ENCODE data around the gene BTBD7. TPM values are rescaled to one million over a fixed set of nuclear protein-coding genes. Genes with fewer than 3 reads are reported as not detected.

BTBD7 gene
- total and polyA plus RNA-seq, 4 donors: 7.8 to 47.7 (median 19.4) TPM

- TF ChIP-seq, protein P1, sequence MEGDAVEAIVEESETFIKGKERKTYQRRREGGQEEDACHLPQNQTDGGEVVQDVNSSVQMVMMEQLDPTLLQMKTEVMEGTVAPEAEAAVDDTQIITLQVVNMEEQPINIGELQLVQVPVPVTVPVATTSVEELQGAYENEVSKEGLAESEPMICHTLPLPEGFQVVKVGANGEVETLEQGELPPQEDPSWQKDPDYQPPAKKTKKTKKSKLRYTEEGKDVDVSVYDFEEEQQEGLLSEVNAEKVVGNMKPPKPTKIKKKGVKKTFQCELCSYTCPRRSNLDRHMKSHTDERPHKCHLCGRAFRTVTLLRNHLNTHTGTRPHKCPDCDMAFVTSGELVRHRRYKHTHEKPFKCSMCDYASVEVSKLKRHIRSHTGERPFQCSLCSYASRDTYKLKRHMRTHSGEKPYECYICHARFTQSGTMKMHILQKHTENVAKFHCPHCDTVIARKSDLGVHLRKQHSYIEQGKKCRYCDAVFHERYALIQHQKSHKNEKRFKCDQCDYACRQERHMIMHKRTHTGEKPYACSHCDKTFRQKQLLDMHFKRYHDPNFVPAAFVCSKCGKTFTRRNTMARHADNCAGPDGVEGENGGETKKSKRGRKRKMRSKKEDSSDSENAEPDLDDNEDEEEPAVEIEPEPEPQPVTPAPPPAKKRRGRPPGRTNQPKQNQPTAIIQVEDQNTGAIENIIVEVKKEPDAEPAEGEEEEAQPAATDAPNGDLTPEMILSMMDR (IDR thresholded peaks at IDR 0.05; ENCODE audit: control extremely low read depth, extremely low read depth): no peak
- no peak overlapping the region for H3K27ac ChIP-seq (ENCODE audit: low read depth in 1 of 2, low read length in 1 of 2)
- no peak overlapping the region for H3K4me3 ChIP-seq
- H3K9me3 ChIP-seq (ENCODE audit: control insufficient read depth in 4 of 4, insufficient read depth in 3 of 4, low read length in 3 of 4): no peaks in the 10 kb centered on the region
- DNase-seq: no peak
- no peaks in the 10 kb centered on the region for H3K27me3 ChIP-seq (ENCODE audit: control insufficient read depth in 3 of 3, insufficient read depth in 3 of 3, low read length in 2 of 3)
- 86 to 89% methylated on average over 2 of the region's 2 CpGs for WGBS, 2 donors
- H3K9ac ChIP-seq (ENCODE audit: insufficient read depth in 1 of 2, low read length in 2 of 2): no peak overlapping the region
- H3K4me1 ChIP-seq (ENCODE audit: control insufficient read depth in 5 of 5, insufficient read depth in 5 of 5, low read length in 5 of 5): peaks cover 0 to 27% (median 0%) of the 10 kb centered on the region in 5 donors
- peaks cover 0 to 7% (median 1%) of the 10 kb centered on the region in 4 donors for H3K36me3 ChIP-seq (ENCODE audit: control insufficient read depth in 4 of 4, insufficient read depth in 4 of 4, low read length in 4 of 4)
- ATAC-seq (ENCODE audit: insufficient read depth, low FRiP score): no peak
Observed at GRCh38 chr14:93319494-93319893, 13.3 kb downstream of the BTBD7 start.

GRCh38 chr14:93318927-93319326, 13.9 kb downstream of the BTBD7 start:
- H3K9ac ChIP-seq (ENCODE audit: insufficient read depth in 1 of 2, low read length in 2 of 2): no peak overlapping the region
- no peak overlapping the region for H3K4me3 ChIP-seq
- ATAC-seq (ENCODE audit: insufficient read depth, low FRiP score): no peak
- TF ChIP-seq, protein P1 (IDR thresholded peaks at IDR 0.05; ENCODE audit: control extremely low read depth, extremely low read depth): no peak
- H3K27ac ChIP-seq (ENCODE audit: low read depth in 1 of 2, low read length in 1 of 2): no peak overlapping the region
- no peak for DNase-seq
- no peaks in the 10 kb centered on the region for H3K27me3 ChIP-seq (ENCODE audit: control insufficient read depth in 3 of 3, insufficient read depth in 3 of 3, low read length in 2 of 3)
- H3K4me1 ChIP-seq (ENCODE audit: control insufficient read depth in 5 of 5, insufficient read depth in 5 of 5, low read length in 5 of 5): peaks cover 0 to 22% (median 0%) of the 10 kb centered on the region in 5 donors
- WGBS, 2 donors: 85 to 89% methylated on average over 5 of the region's 5 CpGs
- peaks cover 0 to 7% (median under 1%) of the 10 kb centered on the region in 4 donors for H3K36me3 ChIP-seq (ENCODE audit: control insufficient read depth in 4 of 4, insufficient read depth in 4 of 4, low read length in 4 of 4)
- H3K9me3 ChIP-seq (ENCODE audit: control insufficient read depth in 4 of 4, insufficient read depth in 3 of 4, low read length in 3 of 4): no peaks in the 10 kb centered on the region

- H3K9ac ChIP-seq (ENCODE audit: insufficient read depth in 1 of 2, low read length in 2 of 2): no peak overlapping the region
- 32 to 65% methylated on average over 6 of the region's 6 CpGs for WGBS, 2 donors
- DNase-seq (no peak), ATAC-seq (ENCODE audit: insufficient read depth, low FRiP score) (peak; percentile 55)
- no peak overlapping the region for H3K4me3 ChIP-seq
- peaks cover 0 to 20% (median 3%) of the 10 kb centered on the region in 5 donors for H3K4me1 ChIP-seq (ENCODE audit: control insufficient read depth in 5 of 5, insufficient read depth in 5 of 5, low read length in 5 of 5)
- no peaks in the 10 kb centered on the region for H3K27me3 ChIP-seq (ENCODE audit: control insufficient read depth in 3 of 3, insufficient read depth in 3 of 3, low read length in 2 of 3)
- H3K9me3 ChIP-seq (ENCODE audit: control insufficient read depth in 4 of 4, insufficient read depth in 3 of 4, low read length in 3 of 4): no peaks in the 10 kb centered on the region
- H3K36me3 ChIP-seq (ENCODE audit: control insufficient read depth in 4 of 4, insufficient read depth in 4 of 4, low read length in 4 of 4): peaks cover 0 to 7% (median under 1%) of the 10 kb centered on the region in 4 donors
- H3K27ac ChIP-seq (ENCODE audit: low read depth in 1 of 2, low read length in 1 of 2): no peak overlapping the region
- TF ChIP-seq, protein P1 (IDR thresholded peaks at IDR 0.05; ENCODE audit: control extremely low read depth, extremely low read depth): no peak
Observed at GRCh38 chr14:93317875-93318807, 14.7 kb downstream of the BTBD7 start.

All from lung (tissue), 12 donors.